SK-N-SH (cell line): Measurements from ENCODE around the gene SLC23A1.

Source experiments
- ELF1 ChIP-seq: IDR thresholded peaks from 2 replicates; pipeline ENCODE4 v1.4.0; 2012
- EP300 ChIP-seq, 2 experiments: IDR thresholded peaks; 2 replicates each; pipeline versions ENCODE4 v1.4.0 to v1.6.1; 2012; ENCODE audit warnings: borderline replicate concordance in 1 of 2, low read depth in 1 of 2, low read length in 1 of 2
- MEF2A ChIP-seq: IDR thresholded peaks from 2 replicates; pipeline ENCODE4 v1.4.0; 2012; ENCODE audit warnings: low read depth, borderline replicate concordance
- MXI1 ChIP-seq: IDR thresholded peaks from 2 replicates; pipeline ENCODE4 v1.6.1; 2012; ENCODE audit warnings: mild to moderate bottlenecking, low read depth, low read length, improper control_type of control experiment
- TF ChIP-seq, protein P1 (sequence below): fragments of 200-600 bp; sonication (generic); IDR thresholded peaks from 2 replicates; pipeline ENCODE4 v1.6.1; 2017; ENCODE audit warnings: antibody characterized with exemption, mild to moderate bottlenecking, moderate library complexity
- TF ChIP-seq, protein P2 (sequence below): IDR thresholded peaks from 2 replicates; pipeline ENCODE4 v1.6.1; 2012; ENCODE audit warnings: mild to moderate bottlenecking, low read depth, low read length, moderate library complexity
- TF ChIP-seq, protein P3 (sequence below): IDR thresholded peaks from 2 replicates; pipeline ENCODE4 v1.4.0; 2012; ENCODE audit warnings: low read depth

DNA sequence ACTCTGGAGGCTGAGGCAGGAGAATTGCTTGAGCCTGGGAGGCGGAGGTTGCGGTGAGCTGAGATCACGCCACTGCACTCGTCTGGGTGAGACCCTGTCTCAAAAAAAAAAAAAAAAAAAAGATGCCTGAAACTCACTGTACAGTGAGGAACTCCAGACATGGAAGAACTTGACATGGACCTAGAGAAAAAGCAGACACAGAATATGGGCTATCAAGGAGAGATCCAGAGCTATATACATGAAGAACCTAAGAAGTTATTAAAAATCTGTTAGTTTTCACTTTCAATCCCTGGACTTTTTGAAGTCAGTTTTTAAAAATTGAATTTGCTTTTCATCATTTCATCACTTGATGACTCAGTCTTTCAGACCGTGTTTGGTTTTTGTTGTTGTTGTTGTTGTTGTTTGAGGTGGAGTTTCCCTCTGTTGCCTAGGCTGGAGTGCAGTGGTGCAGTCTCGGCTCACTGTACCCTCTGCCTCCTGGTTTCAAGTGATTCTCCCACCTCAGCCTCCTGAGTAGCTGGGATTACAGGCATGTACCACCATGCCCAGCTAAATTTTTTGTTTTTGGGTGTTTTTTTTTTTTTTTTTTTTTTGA lies 21.2 kb downstream of the SLC23A1 start:
- TF ChIP-seq, protein P1, sequence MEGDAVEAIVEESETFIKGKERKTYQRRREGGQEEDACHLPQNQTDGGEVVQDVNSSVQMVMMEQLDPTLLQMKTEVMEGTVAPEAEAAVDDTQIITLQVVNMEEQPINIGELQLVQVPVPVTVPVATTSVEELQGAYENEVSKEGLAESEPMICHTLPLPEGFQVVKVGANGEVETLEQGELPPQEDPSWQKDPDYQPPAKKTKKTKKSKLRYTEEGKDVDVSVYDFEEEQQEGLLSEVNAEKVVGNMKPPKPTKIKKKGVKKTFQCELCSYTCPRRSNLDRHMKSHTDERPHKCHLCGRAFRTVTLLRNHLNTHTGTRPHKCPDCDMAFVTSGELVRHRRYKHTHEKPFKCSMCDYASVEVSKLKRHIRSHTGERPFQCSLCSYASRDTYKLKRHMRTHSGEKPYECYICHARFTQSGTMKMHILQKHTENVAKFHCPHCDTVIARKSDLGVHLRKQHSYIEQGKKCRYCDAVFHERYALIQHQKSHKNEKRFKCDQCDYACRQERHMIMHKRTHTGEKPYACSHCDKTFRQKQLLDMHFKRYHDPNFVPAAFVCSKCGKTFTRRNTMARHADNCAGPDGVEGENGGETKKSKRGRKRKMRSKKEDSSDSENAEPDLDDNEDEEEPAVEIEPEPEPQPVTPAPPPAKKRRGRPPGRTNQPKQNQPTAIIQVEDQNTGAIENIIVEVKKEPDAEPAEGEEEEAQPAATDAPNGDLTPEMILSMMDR: no peak
- TF ChIP-seq MXI1 (no peak), EP300 (IDR thresholded peaks at IDR 0.05; ENCODE audit: borderline replicate concordance in 1 of 2, low read depth in 1 of 2, low read length in 1 of 2) (no peak), ELF1 (no peak), MEF2A (no peak)
- TF ChIP-seq, protein P2, sequence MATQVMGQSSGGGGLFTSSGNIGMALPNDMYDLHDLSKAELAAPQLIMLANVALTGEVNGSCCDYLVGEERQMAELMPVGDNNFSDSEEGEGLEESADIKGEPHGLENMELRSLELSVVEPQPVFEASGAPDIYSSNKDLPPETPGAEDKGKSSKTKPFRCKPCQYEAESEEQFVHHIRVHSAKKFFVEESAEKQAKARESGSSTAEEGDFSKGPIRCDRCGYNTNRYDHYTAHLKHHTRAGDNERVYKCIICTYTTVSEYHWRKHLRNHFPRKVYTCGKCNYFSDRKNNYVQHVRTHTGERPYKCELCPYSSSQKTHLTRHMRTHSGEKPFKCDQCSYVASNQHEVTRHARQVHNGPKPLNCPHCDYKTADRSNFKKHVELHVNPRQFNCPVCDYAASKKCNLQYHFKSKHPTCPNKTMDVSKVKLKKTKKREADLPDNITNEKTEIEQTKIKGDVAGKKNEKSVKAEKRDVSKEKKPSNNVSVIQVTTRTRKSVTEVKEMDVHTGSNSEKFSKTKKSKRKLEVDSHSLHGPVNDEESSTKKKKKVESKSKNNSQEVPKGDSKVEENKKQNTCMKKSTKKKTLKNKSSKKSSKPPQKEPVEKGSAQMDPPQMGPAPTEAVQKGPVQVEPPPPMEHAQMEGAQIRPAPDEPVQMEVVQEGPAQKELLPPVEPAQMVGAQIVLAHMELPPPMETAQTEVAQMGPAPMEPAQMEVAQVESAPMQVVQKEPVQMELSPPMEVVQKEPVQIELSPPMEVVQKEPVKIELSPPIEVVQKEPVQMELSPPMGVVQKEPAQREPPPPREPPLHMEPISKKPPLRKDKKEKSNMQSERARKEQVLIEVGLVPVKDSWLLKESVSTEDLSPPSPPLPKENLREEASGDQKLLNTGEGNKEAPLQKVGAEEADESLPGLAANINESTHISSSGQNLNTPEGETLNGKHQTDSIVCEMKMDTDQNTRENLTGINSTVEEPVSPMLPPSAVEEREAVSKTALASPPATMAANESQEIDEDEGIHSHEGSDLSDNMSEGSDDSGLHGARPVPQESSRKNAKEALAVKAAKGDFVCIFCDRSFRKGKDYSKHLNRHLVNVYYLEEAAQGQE: no peak
- TF ChIP-seq, protein P3, sequence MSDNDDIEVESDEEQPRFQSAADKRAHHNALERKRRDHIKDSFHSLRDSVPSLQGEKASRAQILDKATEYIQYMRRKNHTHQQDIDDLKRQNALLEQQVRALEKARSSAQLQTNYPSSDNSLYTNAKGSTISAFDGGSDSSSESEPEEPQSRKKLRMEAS: no peak
